Neural progenitor cell (in vitro differentiated cells): Measurements from ENCODE around the gene RSU1.

ENCODE experiments used
- EZH2phosphoT487 ChIP-seq: fragments of 200-600 bp; sonication (generic); IDR thresholded peaks from 2 replicates; pipeline ENCODE4 v1.6.1; 2017; ENCODE audit warnings: antibody characterized with exemption
- TF ChIP-seq, protein P1 (sequence below): fragments of 200-600 bp; sonication (generic); IDR thresholded peaks from 2 replicates; pipeline ENCODE4 v1.5.1; 2017; ENCODE audit warnings: antibody characterized with exemption, mild to moderate bottlenecking

DNA sequence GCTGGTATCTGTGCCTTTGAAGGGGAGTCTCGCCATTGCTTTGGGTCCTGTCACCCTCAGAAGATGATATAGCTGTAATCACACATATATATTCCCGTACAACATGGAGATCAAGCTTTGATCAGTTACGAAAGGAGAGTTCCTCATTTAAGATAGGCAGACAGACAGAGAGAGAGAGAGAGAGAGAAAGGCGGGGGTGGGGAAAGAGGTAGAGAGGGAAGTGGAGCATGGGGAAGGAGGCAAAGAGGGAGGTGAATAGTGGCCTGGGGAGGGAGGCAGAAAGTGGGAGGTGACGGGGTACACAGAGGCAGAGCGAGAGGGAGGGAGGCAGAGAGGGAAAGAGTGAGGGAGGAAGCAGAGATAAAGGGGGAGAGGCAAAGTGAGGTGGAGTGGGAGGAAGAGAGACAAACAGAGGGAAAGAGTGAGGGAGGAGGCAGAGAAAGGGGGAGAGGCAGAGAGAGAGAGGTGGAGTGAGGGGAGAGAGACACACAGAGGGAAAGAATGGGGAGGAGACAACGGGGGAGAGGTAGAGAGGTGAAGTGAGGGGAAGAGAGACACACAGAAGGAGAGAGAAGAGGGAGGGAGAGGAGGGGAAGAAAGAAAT, 250.9 kb downstream of the RSU1 start:
- TF ChIP-seq, protein P1, sequence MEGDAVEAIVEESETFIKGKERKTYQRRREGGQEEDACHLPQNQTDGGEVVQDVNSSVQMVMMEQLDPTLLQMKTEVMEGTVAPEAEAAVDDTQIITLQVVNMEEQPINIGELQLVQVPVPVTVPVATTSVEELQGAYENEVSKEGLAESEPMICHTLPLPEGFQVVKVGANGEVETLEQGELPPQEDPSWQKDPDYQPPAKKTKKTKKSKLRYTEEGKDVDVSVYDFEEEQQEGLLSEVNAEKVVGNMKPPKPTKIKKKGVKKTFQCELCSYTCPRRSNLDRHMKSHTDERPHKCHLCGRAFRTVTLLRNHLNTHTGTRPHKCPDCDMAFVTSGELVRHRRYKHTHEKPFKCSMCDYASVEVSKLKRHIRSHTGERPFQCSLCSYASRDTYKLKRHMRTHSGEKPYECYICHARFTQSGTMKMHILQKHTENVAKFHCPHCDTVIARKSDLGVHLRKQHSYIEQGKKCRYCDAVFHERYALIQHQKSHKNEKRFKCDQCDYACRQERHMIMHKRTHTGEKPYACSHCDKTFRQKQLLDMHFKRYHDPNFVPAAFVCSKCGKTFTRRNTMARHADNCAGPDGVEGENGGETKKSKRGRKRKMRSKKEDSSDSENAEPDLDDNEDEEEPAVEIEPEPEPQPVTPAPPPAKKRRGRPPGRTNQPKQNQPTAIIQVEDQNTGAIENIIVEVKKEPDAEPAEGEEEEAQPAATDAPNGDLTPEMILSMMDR, result no peak
- TF ChIP-seq EZH2phosphoT487, result no peak
